NCI-H1417 (cell line): Measurements from ENCODE around the gene LILRA6.
"Not testable (repeated sequence)": the region's sequence is repeated elsewhere in the genome, so short reads cannot be mapped to it uniquely, and the experiment has no call there.

ENCODE experiments used
- DNase-seq, 3 experiments: peaks; one replicate each; lab custom pipeline; 2025; lab: John Stamatoyannopoulos, UW

Gene LILRA6

DNA sequence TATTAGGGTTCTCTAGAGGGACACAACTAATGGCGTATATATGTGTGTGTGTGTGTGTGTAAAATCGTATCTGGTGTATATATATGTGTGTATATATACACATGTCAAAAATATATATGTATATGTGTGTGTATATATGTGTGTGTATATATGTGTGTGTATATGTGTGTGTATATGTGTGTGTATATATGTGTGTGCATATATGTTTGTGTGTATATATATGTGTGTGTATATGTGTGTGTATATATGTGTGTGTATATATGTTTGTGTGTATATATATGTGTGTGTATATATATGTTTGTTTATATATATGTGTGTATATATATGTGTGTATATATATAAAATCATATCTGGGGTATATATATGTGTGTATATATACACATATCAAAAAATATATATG is 19.9 kb upstream of the LILRA6 start:
- no peak for DNase-seq

DNA sequence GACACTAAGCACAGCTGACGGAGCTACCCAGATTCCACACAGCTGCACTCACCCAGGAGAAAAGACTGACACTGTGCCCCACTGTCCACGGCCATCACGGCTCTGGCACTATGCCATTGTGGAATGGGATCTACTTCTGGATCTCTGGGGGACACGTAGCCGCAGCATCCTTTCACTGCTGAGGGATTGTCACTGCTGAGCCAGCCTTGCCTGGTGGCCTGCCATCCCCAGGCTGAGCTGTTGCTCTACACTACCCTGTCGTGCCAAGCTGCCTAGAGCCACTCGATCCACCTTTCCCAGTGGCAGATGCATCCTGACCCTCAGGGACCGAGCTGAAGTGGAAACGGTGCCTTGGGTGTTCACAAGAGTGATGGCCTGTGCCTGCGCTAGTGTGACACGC is 19.5 kb upstream of the LILRA6 start:
- no peak for DNase-seq

DNA sequence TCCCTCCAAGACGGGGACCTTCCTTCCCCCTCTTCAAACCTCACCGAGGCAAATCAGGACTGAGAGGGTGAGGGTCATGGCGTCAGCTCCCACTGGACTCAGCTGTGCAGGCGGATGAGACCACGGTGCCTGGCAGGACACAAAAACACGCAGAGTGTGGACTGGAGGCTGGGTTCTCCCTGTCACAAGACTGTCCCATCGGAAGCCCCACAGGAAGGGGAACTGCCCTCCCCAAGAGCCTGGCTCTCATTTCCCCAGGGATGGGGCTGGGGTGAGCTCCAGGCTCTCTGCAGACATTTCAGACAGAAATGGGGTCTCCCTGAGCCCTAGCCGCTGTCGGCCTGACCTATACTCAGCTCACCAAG is 14.5 kb upstream of the LILRA6 start, which contains the start of gene LILRB5:
Gene LILRB5, minus strand, starts transcription at position 158 of the 365 bp plus-strand sequence. Its CDS starts 80 bp downstream, at position 78.
- DNase-seq, result no peak

DNA sequence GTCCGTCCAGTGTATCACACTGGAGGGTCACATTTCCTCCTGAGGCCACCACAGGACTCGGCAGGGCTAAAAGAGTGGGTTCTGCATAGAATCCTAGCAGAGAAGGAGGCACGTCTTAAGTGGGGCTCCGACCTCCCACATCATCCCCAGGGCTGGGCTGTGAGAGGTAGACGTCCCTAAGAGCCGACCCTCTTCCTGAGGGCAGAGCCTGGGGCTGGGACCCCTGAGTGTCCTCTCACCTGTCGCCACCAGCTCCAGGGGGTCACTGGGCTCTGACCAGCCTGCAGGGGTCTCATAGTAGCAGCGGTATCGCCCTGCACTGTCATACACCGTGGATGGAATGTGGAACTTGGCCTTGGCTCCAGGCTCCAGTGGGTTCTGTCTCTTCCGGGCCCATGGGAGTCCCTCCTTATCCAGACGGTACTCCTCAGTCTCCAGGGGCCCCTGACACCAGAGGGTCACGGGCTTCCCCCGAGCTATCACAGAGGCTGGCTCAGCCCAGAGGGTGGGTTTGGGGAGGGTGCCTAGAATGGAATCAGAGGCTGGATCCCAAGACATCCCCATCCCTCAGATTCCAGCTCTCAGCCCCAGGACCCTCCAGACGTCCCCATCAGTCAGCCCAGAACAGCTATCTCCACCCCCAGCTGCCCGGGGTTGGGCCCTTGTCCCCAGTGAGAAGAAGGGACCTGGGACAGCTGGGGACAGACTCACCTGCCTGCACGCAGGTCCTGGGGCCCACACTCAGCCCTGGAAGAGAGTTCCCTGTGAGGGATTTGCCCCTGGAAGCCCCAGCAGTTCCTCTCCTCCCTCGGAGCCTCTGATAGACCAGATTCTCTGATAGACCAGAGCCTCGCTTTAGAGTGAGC is 13.9 kb upstream of the LILRA6 start:
- DNase-seq, result no peak

DNA sequence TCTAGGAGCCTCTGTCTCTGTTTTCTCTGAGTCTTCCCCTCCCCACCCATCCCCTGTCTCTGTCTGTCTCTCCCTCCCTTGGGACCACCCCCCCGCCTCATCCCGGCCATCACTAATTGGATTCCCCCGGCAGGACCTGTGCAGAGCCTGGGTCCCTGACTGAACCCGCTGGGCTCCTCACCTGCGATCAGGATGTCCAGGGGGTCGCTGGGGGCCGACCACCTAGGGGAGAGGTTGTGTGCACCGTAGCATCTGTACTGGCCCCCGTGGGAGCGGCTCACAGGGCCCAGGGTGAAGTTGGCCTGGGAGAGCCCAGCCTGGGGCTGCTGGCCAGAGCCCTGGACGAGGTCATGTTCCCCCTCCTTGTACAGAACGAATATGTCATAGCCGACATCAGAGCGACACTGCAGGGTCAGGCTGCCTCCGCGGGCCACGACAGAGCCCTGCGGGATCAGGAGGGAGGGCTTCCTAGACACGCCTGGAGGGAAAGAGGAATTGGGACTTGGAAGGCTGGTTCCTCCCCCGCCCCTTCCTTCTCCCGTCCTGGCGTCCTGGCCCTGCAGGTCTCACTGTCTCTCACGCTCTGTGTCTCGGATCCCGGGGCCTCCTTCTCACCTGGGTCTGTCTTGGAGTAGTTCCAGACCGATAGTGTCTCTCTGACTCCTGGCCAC is 12.7 kb upstream of the LILRA6 start:
- DNase-seq, result no peak

DNA sequence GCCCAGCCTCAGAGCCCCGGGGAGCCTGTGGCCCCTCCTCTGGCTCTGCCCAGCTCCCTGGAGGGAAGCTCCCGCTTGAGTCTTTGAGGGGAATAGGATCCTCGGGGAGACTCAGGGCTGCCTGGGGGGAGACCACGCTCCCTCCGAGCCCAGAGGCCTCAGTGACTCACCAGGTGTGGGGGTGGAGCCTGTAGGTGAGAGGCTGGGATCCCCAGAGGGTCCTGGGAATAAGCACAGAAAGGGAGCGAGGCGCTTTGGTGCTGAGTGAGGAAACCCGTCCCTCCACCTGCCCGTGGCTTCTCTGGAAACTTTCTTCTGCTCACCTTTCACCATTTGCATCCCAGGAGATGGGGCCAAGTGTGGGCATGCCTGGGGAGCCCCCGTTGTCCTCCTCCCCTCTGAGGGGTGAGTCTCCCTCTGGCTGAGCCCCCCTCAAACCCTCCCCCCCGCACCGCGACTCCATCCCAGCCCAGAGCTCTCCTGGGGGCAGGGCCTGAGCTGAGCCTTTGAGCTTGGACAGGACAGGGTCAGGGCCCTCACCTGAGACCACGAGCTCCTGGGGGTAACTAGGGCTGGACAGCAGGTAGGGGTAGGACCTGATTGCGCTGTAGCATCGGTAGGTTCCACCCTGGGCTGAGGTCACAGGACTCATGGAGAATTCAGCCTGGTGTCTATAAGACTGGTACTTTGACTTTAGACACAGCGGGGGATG is 11.8 kb upstream of the LILRA6 start:
- no peak for DNase-seq

DNA sequence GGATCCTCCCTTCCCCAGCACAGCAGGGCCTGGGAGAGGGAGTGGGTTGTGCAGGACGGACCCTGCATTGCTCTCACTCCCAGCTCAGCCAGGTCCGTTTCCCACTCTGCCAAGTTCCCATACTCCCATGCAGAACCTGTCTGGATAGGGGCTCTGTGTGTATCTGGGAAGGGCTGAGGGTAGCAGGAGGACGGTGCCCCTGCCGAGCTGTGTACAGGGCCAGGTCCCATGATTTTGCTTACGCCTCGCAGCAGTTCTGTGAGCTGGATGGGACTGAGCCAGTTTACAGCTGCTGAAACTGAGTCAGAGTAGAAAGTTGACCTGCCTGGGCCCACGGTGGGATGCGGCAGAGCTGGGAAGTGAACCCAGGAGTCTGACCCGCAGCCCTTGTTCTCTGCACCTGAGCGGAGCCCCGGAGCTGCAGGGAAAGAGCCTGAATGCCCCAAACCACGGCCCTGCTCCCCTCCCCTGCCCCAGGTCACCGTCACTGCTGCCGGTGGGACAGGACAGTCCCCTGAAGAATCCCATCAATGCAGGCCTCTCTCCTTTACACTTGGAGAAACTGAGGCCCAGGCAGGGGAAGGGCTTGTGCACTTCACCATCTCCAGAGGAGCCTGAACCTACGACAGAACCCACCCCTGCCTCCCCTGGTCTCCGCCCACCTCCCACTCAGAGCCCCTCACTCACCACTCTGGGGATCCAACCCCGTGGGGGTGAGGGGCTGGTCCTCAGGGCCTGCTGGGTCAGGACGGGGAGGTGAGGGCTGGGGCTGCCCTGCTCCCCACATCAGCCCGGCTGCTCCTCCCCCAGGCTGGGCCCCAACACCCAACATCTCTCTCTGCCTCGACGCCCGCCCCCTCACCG is 11.0 kb upstream of the LILRA6 start:
- no peak for DNase-seq

DNA sequence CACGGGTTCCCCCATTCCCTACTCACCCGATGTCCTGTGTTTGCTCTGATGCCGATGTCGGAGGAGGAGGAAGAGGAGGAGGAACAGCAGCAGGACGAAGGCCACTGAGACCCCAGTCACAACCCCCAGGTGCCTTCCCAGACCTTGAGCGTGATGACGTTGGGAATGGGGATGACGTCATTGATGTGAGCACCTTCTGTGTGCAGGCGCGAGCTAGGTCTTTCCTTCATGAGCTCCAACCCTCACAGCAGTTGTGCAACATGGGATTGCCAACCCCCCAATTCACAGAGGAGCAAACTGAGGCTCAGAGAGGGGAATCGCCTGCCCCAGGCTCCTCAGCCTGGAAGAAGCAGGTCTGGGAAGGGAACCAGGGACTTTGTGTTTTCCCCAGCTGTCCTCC is 10.3 kb upstream of the LILRA6 start:
- DNase-seq, result no peak

DNA sequence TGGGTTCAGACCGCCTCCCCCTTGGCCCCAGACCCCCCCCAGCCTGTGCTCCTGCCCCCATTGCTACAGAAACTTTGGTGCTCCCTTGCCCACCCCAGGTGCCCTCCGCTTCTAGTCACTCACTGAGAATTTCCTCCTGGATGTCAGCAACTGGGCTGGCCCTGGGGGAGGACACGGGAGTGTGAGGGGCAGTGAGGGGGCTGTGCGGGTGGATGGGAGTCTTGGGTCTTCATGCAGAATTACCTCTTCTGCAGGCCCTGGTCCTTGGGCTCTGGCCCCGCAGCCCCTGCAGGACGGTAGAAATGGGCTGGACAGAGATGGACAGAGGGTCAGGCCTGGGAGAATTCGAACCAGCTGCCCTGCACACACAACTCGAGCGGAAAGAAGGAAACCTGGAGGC is 9.7 kb upstream of the LILRA6 start:
- no peak for DNase-seq

DNA sequence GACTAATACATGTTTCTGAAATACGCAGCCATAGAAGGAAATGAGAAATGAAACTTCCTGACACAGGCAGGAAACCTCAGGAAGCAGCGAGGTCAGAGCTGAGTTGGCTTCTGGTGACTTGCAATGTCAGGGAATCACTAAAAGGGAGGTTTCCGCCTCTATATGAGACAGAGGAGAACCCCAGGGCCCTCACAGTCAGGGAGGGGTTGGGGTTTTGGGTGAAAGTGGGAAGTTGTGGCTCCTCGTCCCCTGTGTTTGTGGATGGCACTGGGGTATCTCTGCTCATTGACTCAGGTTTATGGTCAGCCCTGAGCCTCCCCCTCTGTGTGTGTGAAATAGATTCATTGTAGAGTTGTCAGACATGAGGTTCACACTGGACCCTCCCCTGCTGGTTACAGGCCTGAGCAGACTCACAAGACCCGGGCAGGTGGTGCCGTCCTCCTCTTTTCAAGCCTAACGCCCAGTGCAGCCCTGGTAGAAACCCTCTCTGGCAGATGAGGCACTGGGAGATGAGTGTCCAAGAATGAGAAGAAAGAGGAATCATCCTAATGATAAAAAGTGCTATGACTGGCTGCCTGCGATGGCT is 5.5 kb upstream of the LILRA6 start:
- DNase-seq, result no peak

DNA sequence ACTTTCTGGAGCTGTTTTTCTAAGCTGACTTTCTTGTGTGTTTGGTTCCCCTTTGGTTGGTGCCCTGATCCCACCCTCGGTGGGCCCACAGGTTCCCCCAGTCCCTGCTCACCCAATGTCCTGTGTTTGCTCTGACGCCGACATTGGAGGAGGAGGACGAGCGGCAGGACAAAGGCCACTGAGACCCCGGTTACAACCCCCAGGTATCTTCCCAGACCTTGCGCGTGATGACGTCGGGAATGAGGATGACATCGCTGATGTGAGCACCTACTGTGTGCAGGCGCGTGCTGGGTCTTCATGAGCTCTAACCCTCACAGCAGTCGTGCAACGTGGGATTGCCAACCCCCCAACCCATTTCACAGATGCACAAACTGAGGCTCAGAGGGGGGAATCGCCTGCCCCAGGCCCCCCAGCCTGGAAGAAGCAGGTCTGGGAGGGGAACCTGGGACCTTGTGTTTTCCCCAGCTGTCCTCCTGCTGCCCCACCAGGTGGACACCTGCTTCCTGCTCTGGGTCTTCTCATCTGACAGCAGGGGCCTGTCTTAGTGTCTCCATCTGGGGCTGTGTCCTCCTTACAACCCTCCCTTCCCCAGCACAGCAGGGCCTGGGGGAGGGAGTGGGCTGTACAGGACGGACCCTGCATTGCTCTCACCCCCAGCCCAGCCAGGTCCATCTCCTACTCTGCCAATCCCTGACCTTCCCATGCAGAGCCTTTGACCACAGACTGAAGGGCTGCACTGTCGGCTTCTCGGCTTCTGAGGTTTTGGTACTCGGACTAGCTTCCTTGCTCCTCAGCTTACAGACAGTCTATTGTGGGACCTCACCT is 4.7 kb upstream of the LILRA6 start:
- DNase-seq, result no peak

DNA sequence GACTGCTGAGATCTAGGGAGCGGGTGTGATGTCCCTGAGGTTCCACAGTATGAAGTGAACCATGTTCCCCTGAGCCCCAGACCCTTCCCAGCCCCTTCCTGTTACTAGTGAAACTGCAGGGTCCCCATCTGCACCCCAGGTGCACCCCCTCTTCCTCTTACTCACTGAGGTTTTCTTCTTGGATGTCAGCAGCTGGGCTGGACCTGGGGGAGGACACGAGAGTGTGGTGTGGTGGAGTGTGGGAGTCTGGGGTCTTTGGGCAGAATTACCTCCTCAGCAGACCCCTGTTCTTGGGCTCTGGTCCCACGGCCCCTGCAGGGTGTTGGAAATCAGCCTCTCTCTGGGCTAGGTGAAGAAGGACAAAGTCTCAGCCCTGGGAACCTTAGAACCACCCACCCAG is 3.3 kb upstream of the LILRA6 start:
- DNase-seq, result no peak

DNA sequence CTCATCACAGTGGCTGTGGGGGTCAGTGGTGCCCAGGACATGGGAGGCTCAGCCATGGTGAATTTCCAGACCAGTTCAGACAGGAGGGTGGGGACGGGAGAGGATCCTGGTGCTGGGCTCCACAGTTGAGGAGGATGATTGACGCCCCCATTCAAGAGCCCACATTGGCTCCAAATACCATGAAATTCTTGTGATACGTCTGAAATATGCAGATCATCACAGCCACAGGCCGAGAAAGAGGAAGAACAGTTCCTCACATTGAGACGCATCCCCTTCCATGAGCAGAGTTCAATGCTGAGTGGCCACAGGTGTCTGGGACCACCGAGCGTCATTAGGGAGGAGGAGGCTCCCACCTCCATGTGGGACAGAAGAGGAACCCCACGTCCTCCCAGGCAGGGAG is 1.2 kb upstream of the LILRA6 start:
- DNase-seq, result not testable (repeated sequence)

DNA sequence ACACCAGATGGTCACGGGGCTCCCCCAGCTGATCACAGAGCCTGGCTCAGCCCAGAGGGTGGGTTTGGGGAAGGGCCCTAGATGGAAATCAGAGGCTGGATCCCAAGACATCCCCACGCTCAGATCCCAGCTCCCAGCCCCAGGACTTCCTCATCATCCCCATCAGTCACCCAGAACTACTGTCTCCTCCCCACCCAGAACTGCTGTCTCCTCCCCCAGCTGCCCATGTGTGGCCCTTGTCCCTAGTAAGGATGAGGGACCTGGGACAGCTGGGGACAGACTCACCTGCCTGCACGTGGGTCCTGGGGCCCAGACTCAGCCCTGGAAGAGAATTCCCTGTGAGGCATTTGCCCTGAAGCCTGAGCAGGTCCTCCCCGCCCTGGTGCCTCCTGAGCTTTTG is 356 bp downstream of the LILRA6 start:
- not testable (repeated sequence) for DNase-seq

DNA sequence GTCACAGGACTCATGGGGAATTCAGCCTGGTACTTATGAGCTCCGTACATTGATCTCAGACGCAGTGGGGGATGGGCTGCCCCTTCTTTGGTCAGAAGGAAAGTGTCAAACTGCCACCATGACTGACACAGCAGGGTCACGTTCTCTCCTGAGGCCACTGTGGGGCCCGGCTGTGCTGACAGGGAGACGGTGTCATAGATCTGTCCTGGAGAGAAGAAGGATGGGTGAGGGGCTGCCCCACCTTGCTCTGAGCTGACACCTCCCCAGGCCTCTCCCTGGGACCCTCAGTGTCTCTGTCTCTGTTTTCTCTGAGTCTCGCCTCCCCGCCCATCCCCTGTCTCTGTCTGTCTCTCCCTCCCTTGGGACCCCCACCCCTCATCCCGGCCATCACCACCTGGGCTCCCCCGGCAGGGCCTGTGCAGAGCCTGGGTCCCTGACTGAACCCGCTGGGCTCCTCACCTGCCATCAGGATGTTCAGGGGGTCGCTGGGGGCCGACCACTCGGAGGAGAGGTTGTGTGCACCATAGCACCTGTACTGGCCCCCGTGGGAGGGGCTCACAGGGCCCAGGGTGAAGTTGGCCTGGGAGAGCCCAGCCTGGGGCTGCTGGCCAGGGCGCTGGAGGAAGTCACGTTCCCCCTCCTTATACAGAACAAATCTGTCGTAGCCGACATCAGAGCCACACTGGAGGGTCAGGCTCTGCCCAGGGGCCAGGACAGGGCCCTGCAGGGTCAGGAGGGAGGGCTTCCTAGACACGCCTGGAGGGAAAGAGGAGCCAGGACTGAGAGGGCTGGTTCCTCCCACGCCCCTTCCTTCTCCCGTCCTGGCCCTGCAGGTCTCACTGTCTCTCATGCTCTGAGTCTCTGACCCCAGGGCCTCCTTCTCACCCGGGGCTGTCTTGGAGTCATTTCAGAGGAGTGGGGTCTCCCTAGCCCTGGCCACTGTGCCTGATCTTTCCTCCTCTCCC is 1.9 kb downstream of the LILRA6 start:
- DNase-seq, result not testable (repeated sequence)

DNA sequence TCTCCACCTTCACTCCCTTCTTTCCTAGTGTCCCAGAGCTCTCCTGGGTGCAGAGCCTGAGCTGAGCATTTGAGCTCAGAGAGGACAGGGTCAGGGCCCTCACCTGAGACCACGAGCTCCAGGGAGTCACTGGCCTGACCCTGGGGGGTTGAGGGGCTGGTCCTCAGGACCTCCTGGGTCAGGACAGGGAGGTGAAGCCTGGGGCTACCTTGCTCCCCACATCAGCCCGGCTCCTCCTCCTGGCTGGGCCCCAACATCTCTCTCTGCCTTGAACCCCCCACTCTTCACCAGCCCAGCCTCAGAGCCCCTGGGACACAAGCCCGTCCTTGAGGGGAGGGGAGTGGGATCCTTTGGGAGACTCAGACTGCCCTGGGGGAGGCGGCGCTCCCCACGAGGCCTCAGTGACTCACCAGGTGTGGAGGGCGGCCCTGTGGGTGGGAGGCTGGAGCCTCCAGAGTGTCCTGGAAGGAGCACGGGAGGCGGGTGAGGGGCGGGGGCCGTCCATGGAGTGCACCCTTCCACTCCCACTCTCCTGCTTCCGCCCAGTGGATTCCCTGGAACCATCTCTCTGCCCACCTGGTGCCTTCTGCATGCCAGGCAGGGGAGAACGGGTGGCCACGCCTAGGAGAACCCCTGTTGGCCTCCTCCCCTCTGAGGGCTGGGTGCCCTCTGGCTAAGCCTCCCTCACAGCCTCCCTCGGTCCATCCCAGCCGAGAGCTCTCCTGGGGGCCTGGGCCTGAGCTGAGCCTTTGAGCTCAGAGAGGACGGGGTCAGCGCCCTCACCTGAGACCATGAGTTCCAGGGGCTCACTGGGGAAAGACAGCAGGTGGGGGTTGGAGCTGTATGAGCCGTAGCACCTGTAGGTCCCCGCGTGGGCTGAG is 2.9 kb downstream of the LILRA6 start:
- DNase-seq, result not testable (repeated sequence)

DNA sequence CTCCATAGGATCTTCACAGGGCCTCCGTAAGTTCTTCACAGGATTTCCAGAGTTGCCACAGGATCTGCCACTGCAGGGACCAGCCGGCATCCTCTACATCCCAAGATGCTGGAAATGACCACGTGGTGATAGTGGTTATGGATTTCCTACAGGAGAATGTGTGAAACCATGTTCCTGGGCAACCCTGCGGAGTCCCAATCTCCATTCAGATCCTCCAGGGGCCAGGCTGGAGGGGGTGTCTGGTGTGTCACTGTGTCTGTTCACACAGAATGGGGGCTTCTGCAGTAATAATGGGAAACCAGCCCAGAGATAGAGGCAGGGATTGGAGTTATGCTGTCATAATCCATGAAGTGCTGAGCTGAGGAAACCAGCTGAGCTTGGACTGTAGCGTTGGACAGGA is 8.6 kb downstream of the LILRA6 start:
- no peak for DNase-seq
